Neural cell (in vitro differentiated cells): ENCODE measurements around the gene HIVEP3.

Source experiments
- EP300 ChIP-seq: fragments of 450-650 bp; conservative IDR thresholded peaks from 2 replicates; pipeline ENCODE4 v1.6.1; 2014; ENCODE audit warnings: antibody characterized with exemption, mild to moderate bottlenecking, moderate library complexity; ENCODE audit not compliant: poor library complexity, severe bottlenecking
- EZH2 ChIP-seq: fragments of 200-600, 300-800 bp; shearing (Covaris generic), sonication (generic); IDR thresholded peaks from 2 replicates; pipeline ENCODE4 v1.6.1; 2014; ENCODE audit warnings: antibody characterized with exemption, low read length, borderline replicate concordance, mild to moderate bottlenecking; ENCODE audit not compliant: insufficient read depth, poor library complexity, severe bottlenecking
- MXI1 ChIP-seq: fragments of 450-650 bp; conservative IDR thresholded peaks from 2 replicates; pipeline ENCODE4 v1.6.1; 2014; ENCODE audit warnings: antibody characterized with exemption, mild to moderate bottlenecking; ENCODE audit not compliant: poor library complexity, severe bottlenecking
- POLR2AphosphoS5 ChIP-seq: IDR thresholded peaks from 2 replicates; pipeline ENCODE4 v1.6.1; 2012
- SMC3 ChIP-seq: fragments of 450-650 bp; conservative IDR thresholded peaks from 2 replicates; pipeline ENCODE4 v1.6.1; 2014; ENCODE audit warnings: antibody characterized with exemption, mild to moderate bottlenecking, moderate library complexity; ENCODE audit not compliant: poor library complexity
- TAF1 ChIP-seq: IDR thresholded peaks from 2 replicates; pipeline ENCODE4 v1.6.1; 2012; ENCODE audit warnings: low read depth
- TF ChIP-seq, protein P1 (sequence below): fragments of 450-650 bp; IDR thresholded peaks from 2 replicates; pipeline ENCODE4 v1.5.1; 2014; ENCODE audit warnings: antibody characterized with exemption, mild to moderate bottlenecking, moderate library complexity; ENCODE audit not compliant: poor library complexity, severe bottlenecking
- TF ChIP-seq, protein P2 (sequence below): IDR thresholded peaks from 2 replicates; pipeline ENCODE4 v1.6.1; 2012; ENCODE audit warnings: borderline replicate concordance

DNA sequence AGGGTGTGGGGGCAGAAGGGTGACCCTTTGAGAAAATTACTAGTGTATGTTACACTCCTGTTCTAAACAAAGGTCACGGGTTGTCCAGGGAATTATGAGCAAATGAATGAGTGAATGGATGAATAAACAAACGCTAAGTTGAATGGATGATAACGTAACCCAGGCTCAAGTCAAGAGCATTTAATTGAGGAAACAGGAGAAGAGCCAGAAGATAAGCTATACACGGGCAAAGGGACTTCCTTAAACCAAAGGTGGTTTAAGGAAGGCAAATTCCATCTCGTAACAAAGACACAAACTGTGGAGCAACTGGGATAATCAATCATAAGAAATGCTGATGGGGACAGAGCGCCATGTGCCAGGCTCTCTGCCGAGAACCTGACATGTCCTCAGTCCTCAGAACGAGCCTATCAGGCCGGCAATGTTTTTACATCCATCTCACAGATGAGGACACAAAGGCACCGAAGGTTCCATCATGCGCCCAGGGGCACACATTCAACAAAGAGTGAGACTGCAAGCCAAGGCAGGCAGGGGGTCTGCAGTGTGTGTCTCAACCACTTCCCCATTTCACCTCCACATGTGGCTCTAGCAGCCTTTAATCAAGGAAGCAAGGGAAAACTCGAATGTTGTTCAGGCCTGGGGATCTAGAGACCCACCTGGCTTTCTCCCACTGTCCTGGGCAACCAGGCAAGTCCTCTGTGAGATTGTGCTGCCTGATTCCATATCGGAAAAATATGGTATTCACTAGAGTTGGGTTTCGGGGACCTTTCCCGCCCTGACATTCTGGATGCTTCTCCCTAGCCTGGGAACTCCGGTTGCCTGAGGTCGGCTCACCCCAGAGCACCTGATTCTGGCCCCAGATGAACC, 307.4 kb downstream of the HIVEP3 start:
- TF ChIP-seq, protein P1, sequence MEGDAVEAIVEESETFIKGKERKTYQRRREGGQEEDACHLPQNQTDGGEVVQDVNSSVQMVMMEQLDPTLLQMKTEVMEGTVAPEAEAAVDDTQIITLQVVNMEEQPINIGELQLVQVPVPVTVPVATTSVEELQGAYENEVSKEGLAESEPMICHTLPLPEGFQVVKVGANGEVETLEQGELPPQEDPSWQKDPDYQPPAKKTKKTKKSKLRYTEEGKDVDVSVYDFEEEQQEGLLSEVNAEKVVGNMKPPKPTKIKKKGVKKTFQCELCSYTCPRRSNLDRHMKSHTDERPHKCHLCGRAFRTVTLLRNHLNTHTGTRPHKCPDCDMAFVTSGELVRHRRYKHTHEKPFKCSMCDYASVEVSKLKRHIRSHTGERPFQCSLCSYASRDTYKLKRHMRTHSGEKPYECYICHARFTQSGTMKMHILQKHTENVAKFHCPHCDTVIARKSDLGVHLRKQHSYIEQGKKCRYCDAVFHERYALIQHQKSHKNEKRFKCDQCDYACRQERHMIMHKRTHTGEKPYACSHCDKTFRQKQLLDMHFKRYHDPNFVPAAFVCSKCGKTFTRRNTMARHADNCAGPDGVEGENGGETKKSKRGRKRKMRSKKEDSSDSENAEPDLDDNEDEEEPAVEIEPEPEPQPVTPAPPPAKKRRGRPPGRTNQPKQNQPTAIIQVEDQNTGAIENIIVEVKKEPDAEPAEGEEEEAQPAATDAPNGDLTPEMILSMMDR, result no peak
- TF ChIP-seq SMC3, result no peak
- no peak for TF ChIP-seq EP300
- no peak for TF ChIP-seq POLR2AphosphoS5
- no peak for TF ChIP-seq TAF1
- TF ChIP-seq, protein P2, sequence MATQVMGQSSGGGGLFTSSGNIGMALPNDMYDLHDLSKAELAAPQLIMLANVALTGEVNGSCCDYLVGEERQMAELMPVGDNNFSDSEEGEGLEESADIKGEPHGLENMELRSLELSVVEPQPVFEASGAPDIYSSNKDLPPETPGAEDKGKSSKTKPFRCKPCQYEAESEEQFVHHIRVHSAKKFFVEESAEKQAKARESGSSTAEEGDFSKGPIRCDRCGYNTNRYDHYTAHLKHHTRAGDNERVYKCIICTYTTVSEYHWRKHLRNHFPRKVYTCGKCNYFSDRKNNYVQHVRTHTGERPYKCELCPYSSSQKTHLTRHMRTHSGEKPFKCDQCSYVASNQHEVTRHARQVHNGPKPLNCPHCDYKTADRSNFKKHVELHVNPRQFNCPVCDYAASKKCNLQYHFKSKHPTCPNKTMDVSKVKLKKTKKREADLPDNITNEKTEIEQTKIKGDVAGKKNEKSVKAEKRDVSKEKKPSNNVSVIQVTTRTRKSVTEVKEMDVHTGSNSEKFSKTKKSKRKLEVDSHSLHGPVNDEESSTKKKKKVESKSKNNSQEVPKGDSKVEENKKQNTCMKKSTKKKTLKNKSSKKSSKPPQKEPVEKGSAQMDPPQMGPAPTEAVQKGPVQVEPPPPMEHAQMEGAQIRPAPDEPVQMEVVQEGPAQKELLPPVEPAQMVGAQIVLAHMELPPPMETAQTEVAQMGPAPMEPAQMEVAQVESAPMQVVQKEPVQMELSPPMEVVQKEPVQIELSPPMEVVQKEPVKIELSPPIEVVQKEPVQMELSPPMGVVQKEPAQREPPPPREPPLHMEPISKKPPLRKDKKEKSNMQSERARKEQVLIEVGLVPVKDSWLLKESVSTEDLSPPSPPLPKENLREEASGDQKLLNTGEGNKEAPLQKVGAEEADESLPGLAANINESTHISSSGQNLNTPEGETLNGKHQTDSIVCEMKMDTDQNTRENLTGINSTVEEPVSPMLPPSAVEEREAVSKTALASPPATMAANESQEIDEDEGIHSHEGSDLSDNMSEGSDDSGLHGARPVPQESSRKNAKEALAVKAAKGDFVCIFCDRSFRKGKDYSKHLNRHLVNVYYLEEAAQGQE, result no peak
- TF ChIP-seq EZH2, result no peak
- TF ChIP-seq MXI1, result no peak
